Choroid plexus epithelial cell (primary cell): Measurements from ENCODE around the gene LPAR1.
"Not testable (repeated sequence)": the region's sequence is repeated elsewhere in the genome, so short reads cannot be mapped to it uniquely, and the experiment has no call there.

Experiments used
- DNase-seq: peaks from one replicate; pipeline ENCODE4 v3.0.0-alpha.2; 2010; ENCODE audit warnings: low read depth
- H3K4me3 ChIP-seq: 2 replicates; pipeline ENCODE4 v1.5.1; 2011; ENCODE audit warnings: low read depth, mild to moderate bottlenecking, control low read depth, low read length, moderate library complexity
- TF ChIP-seq, protein P1 (sequence below): conservative IDR thresholded peaks from 2 replicates; pipeline ENCODE4 v1.5.1; 2011; ENCODE audit warnings: low read depth, mild to moderate bottlenecking, control low read depth, inconsistent platforms, low read length, moderate library complexity

Gene LPAR1

DNA sequence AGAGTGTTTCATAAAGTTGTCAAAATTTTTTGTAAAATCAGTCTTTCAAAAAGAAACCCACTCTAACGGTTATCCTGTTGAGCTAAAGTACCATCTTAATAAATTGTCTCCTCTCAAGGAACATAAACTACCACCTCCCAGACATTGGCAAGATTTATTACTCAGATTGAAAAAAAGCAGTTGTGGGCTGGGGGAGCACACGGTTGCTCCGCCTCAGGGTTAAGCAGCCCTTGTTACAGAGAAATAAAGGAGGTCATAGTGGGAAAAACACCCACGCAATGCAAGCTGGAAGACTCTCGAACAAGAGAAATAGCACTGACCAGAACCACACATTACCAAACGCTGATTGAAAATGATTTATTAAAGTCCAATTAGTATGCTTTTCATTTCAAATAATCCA is 165.3 kb downstream of the LPAR1 start:
- TF ChIP-seq, protein P1, sequence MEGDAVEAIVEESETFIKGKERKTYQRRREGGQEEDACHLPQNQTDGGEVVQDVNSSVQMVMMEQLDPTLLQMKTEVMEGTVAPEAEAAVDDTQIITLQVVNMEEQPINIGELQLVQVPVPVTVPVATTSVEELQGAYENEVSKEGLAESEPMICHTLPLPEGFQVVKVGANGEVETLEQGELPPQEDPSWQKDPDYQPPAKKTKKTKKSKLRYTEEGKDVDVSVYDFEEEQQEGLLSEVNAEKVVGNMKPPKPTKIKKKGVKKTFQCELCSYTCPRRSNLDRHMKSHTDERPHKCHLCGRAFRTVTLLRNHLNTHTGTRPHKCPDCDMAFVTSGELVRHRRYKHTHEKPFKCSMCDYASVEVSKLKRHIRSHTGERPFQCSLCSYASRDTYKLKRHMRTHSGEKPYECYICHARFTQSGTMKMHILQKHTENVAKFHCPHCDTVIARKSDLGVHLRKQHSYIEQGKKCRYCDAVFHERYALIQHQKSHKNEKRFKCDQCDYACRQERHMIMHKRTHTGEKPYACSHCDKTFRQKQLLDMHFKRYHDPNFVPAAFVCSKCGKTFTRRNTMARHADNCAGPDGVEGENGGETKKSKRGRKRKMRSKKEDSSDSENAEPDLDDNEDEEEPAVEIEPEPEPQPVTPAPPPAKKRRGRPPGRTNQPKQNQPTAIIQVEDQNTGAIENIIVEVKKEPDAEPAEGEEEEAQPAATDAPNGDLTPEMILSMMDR: no peak
- DNase-seq: no peak
- no peak overlapping the region for H3K4me3 ChIP-seq

DNA sequence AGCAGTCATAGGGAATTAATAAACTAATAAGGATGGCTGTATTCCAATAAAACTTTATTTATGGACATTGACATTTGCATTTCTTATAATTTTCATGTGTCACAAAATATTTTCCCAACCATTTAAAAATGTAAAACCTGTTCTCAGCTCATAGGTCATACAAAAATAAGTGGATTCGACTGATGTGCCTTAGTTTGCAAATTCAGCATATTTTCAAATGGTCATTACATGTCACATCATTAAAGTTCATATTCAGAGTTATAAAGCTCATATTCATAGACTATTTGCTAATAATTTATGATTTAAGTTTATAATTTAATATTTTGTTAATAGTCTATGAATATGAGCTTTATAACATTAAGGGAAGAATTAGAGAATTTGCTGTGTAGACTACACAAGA is 166.5 kb downstream of the LPAR1 start:
- TF ChIP-seq, protein P1: no peak
- H3K4me3 ChIP-seq: no peak overlapping the region
- no peak for DNase-seq

DNA sequence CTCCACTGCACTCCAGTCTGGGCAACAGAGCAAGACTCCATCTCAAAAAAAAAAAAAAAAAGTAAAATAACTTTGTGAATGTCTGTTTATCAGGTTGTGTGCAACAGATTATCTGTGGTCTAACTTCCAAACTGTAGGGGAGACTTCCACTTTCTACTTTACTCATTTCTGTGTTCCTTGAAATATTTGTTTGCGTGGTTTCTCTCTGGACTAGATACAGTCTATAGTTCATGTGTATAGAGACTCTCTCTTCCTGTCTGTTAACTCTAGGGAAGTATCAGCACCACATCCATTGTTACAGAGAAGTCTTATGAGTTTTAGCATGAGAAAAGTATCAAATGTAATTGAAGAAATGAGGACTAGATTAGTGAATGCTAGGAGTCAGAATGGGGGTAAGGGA is 168.3 kb downstream of the LPAR1 start:
- no peak for DNase-seq
- no peak overlapping the region for H3K4me3 ChIP-seq
- TF ChIP-seq, protein P1: no peak

DNA sequence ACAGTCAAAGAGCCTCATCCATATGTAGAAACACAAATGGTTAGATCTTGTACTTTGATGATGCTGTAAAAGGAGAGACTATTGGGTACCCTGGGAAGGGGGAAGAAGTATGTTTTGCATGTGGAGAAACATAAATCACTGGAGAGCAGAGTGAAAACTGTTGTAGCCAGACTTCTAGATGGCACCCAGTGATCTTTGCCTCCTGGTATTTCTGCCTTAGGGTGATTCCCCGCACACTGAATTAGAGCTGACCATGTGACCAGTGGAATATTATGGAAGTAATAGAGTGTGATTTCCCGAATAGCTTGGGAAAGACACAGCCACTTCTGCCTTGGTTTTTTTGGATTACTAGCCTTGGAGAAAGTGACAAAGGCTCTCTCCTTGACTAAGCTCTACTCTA is 174.3 kb downstream of the LPAR1 start:
- no peak for DNase-seq
- TF ChIP-seq, protein P1: no peak
- H3K4me3 ChIP-seq: no peak overlapping the region

DNA sequence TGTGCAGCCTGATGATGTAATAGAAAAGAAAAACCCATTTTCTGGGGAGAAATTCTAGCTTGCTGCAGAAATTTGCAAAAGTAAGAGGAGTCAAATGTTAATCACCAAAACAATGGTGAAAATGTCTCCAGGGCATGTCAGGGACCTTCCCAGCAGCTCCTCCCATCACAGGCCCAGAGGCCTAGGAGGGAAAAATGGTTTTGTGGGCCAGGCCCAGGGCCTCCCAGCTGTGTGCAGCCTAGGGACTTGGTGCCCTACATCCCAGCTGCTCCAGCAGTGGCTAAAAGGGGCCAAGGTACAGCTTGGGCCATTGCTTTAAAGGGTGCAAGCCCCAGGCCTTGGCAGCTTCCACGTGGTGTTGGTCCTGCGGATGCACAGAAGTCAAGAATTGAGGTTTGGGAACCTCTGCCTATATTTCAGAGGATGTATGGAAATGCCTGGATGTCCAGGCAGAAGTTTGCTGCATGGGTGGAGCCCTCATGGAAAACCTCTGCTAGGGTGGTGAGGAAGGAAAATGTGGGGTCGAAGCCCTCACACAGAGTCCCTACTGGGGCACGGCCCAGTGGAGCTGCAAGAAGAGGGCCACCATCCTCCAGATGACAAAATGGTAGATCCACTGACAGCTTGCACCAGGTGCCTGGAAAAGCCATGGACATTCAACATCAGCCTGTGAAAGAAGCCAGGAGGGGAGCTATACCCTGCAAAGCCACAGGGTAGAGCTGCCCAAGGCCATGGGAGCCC is 176.7 kb downstream of the LPAR1 start:
- not testable (repeated sequence) for DNase-seq, H3K4me3 ChIP-seq

DNA sequence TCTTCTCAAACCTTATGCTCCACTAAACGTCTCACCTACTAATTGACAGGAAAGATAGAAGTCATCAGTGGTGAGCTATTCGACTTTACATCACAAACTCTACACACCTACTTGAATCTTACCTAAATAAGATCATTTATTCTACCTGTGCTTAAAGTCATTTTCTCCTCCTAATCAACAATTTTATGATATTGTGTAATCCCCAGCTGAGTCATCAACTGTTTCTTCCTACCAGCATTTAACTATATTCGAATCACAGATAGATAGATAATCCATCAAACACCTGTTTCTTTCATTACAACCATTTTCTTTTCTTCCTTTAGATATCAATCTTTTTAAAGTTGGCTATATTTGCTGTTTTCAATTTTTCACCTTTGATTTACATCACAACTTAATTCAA is 181.5 kb downstream of the LPAR1 start:
- H3K4me3 ChIP-seq: no peak overlapping the region
- TF ChIP-seq, protein P1: no peak
- DNase-seq: no peak

DNA sequence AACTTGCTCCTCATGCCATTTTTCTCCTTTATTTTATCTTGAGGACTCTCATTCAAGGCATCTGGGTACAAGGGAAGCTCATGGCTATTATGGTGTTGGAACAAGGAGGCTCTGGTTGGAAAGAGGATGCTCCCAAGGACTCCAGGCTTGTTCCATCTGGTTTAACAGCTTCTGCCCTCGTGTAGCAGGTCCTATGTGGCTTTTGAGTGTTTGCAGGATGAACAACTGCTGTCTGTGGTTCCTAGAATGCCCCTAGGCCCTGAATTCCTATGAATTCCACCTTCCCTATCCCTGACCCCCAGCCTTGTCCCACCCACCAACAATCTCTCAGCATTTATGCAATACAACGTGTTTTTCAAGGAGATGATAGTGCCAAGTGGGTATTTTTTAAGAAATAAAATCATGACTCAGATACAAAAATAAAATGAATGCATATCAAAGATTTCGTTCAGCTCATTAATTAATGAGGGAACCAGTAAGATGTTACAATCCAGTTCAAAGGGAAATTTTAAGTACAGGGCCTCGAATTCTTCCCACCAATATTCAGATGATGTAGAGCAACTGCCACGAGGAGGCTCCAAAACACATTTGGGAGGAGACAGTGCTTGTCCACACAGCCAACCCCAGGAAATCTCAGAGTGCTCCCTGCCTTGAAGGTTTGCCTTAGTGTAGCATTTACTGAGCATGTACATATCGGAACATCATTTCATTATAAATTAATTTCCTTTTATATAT is 187.7 kb downstream of the LPAR1 start:
- TF ChIP-seq, protein P1: no peak
- DNase-seq: no peak
- no peak overlapping the region for H3K4me3 ChIP-seq
